ENCODE results near the gene KCNIP1. TPM values are rescaled to one million over a fixed set of nuclear protein-coding genes. Genes with fewer than 3 reads are reported as not detected.

The KCNIP1 gene
- total and polyA plus RNA-seq, 2 of the 8 experiments (the other 6 are each of a cell fraction or from before 2014, with no cell fraction given): 0.52 to 0.83 TPM

- Histone ChIP-seq H3K79me2 (ENCODE audit: control insufficient read depth in 1 of 2, insufficient read depth in 2 of 2, low read length in 2 of 2) (no peaks in the 10 kb centered on the region), H3K14ac (ENCODE audit: insufficient read length) (no peak overlapping the region), H4K20me1 (replicated peaks in 1 of 2; ENCODE audit: control insufficient read depth in 1 of 2, insufficient read depth in 2 of 2, low read length in 2 of 2) (no peaks in the 10 kb centered on the region), H2BK15ac (ENCODE audit: low read length) (no peak overlapping the region), H3K23me2 (ENCODE audit: low read depth, low read length) (no peaks in the 10 kb centered on the region), H3K9me3 (ENCODE audit: insufficient read depth in 2 of 2, low read depth in 1 of 2, low read length in 1 of 2) (no peaks in the 10 kb centered on the region), H3K79me1 (ENCODE audit: low read depth, low read length) (no peaks in the 10 kb centered on the region), H3K36me3 (ENCODE audit: control insufficient read depth in 2 of 4, insufficient read depth in 4 of 4, low read length in 3 of 4) (no peaks in the 10 kb centered on the region), H2BK20ac (ENCODE audit: low read length) (no peak overlapping the region), H4K8ac (ENCODE audit: extremely low read depth, insufficient read depth, low read length) (no peak overlapping the region), H3K27ac (ENCODE audit: low read depth, low read length) (no peak overlapping the region), H3K56ac (replicated peaks; ENCODE audit: insufficient read length, low read depth, low read length) (no peak overlapping the region), H3K4me2 (ENCODE audit: insufficient read depth in 1 of 2, low read depth in 2 of 2, low read length in 2 of 2) (no peak overlapping the region), H3K4me1 (replicated peaks in 1 of 4; ENCODE audit: control insufficient read depth in 3 of 4, insufficient read depth in 4 of 4, low read length in 3 of 4) (peaks cover 0 to 2% (median 0%) of the 10 kb centered on the region in 4 experiments; a peak in 1 of 7 replicates), H4K91ac (replicated peaks; ENCODE audit: insufficient read length, low read length) (no peak overlapping the region), H3K4me3 (ENCODE audit: extremely low read depth in 1 of 4, insufficient read depth in 2 of 4, low read depth in 3 of 4, low read length in 4 of 4) (no peak overlapping the region), H3K23ac (ENCODE audit: insufficient read length) (no peak overlapping the region), H3K27me3 (replicated peaks in 1 of 4; ENCODE audit: control insufficient read depth in 3 of 4, extremely low read depth in 1 of 4, insufficient read depth in 3 of 4, low read length in 3 of 4) (no peaks in the 10 kb centered on the region), H2BK120ac (replicated peaks; ENCODE audit: low read depth, low read length) (no peak overlapping the region), H3K9ac (replicated peaks in 1 of 4; ENCODE audit: extremely low read depth in 1 of 4, low read depth in 3 of 4, low read length in 3 of 4) (no peak overlapping the region), H2BK12ac (ENCODE audit: low read depth, low read length) (no peak overlapping the region), H2AK5ac (ENCODE audit: low read depth, low read length) (no peak overlapping the region), H2AFZ (ENCODE audit: low read length) (no peak overlapping the region), H4K5ac (ENCODE audit: insufficient read length, low read depth, low read length) (no peak overlapping the region), H3K18ac (ENCODE audit: extremely low read depth, low read length) (no peak overlapping the region), H3K4ac (replicated peaks; ENCODE audit: insufficient read length, low read depth, low read length) (no peak overlapping the region), H2BK5ac (ENCODE audit: low read depth, low read length) (no peak overlapping the region)
- DNase-seq (ENCODE audit: low read depth in 1 of 2, low spot score in 2 of 2) (no peak), FAIRE-seq (no peak)
- WGBS, 2 experiments (ENCODE audit: extremely low coverage in 1 of 2, insufficient coverage in 1 of 2, insufficient read length in 1 of 2, insufficient replicate concordance in 2 of 2, low coverage in 1 of 2, low lambda C conversion rate in 2 of 2, missing lambda C conversion rate in 1 of 2): 87% methylated on average over 5 of the region's 5 CpGs; no CpG with 5 or more reads in 1 of the 2 experiments
- CTCF ChIA-PET (ENCODE audit: partially characterized antibody): interaction anchor here (0.7 to 1.9 kb wide), 4 partner anchors 31 to 210 kb away, joined by 3 to 8 read pairs (median 4); no protein-coding TSS in a partner anchor
- POLR2A ChIA-PET (ENCODE audit: partially characterized antibody): no interaction called here
- TF ChIP-seq CBX5 (IDR thresholded peaks at IDR 0.05; ENCODE audit: low read depth, low read length) (no peak), KDM5A (IDR thresholded peaks at IDR 0.05; ENCODE audit: low read length) (no peak), NANOG (IDR thresholded peaks at IDR 0.05; ENCODE audit: insufficient read depth, low read depth, low read length, poor library complexity, severe bottlenecking) (no peak), CBX8 (IDR thresholded peaks at IDR 0.05; ENCODE audit: borderline replicate concordance, low read depth, low read length) (no peak), HDAC6 (IDR thresholded peaks at IDR 0.05; ENCODE audit: low read depth, low read length) (no peak)
These were observed 159.1 kb downstream of the KCNIP1 start for GRCh38 chr5:170662966-170663365.

Measured in H1 (cell line).